Fibroblast of skin of abdomen (primary cell): ENCODE results near the gene PDAP1.

ENCODE experiments used
- DNase-seq: peaks from one replicate; pipeline ENCODE4 v3.0.0-alpha.2; 2013

PDAP1 gene

DNA sequence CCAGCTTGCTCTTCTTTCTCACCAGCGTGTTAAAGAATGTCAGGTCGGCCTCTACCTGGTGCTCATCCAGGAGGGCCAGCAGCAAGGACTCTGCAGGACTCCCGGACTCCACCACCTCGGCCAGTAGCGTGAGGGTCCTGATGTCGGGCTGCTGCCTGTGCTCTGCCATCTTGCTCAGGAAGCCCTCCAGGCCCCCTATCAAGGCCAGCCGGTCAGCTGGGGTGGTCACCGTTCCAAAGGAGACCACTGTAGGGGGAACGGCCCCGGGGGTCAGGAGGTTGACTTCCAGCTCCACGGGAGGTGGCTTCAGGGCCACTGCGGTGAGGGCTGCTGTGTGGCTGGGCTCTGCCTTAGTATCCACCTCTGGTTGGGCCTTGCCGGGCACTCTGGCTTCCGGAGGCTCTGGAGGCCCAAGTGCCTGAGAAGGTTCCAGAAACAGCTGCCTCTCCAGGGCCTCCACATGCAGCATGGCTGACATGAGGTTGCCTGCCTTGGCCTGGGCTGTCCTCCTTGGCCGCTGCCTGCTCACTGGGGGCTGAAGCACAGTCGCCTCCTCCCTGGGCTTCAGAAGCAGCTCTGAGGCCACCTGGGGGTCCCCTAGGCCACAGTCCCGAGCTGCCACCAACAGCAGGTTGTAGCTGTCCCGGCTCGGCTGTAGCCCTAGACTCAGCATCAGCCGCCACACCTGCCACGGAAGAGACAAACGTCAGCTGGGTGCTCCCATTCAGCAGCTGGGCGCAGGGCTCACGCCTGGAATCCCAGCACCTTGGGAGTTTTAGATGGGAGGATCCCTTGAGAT is 16.7 kb upstream of the PDAP1 start:
- no peak for DNase-seq

DNA sequence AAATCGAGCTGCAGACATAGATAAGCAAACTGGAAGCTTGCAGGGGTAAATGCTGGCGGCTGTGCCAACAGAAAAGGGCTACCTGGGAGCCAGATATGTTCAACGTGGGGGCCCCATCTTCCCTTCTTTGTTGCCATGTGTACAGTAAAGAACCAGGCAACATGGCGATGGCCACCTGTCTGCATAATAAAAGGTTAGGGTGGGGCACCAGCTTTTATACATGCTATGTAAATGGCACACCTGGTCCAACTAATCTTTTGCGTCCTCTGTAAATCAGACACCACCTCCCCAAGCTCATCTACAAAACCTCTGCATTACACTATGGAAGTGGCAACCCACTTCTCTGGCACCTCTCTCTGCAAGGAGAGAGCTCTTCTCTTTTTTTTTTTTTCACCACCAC is 14.2 kb upstream of the PDAP1 start:
- DNase-seq = no peak

DNA sequence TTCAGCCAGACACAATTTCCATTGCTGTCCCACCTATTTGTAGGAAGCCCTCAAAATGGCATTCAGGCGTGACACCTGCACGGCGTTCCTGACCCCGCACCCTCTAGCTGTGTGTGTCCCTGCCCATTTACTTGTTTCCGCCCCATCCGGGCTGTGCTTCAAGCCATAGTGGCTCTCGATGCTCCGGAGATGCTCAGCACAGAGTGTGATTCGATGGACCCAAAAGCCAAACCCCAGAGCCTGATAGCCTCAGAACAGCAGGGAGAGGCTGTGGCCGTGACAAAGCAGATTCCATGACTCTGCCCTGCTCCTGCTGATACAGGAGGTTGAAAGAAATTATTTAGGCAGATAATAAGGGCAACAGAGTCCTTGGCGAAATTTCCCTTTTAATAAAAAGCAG is 13.8 kb upstream of the PDAP1 start:
- DNase-seq = no peak

DNA sequence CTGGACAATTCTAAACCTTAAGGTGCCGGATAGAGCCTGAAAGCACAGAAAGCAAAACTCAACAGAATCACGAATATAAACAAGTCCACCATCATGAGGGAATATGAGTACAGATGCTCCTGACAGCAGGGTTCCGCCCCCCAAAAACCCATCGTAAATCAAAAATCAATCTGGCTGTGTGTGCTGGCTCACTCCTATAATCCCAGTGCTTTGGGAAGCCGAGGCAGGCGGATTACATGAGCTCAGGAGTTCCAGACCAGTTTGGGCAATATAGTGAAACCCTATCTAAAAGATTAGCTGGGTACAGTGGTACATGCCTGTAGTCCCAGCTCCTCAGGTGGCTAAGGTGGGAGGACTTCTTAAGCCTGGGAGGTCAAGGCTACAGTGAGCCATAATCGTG is 12.6 kb upstream of the PDAP1 start:
- no peak for DNase-seq

DNA sequence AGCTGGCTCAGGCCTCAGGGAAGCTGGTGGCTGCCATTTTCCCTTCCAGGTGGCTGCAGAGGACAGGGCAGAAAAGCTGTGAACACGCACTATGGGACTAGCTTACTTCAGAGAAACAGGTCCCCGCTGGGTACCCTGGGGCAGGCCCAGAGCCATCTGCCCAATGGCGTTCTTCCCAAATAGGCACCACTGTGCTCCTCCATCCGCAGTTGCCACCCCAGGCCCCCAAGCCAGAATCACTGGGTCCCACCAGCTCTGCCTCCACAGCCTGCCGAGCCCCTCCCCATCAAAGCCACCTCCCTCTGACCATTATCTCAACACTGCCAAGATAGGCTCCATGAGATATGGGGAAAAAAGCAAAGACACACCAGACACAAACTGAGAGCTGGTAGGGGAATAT is 11.8 kb upstream of the PDAP1 start:
- no peak for DNase-seq

DNA sequence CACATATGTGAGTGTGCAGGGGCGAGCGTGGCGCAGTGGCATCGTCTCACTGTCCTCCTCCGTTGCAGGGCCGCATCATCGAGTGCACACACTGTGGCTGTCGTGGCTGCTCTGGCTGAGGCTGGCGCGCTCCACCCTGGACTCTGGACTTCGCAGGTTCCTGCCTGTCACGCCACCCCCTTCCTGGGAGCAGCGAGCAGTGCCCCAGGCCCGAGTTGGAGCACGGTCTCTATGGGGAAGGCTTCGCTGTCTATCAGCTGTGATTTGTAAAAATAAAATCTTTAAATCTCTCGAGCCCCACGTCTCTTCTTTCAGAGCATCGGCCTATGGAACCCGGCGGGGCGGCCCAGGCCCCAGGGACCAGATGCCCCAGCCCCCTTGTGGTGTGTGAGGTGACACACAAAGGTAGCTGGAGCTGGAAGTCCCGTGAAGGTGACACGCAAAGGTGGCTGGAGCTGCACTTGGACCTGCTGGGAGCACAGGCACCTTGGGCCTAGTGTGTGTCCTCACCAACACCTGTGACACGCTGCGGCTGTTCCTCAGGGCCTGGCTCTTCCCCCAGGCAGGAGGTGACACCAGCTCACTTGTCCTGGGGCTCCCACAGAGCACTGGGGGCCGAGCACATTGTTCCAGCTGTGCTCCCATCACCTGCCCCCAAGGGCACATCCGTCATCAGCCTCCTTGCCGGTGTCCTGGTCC is 11.1 kb upstream of the PDAP1 start:
- no peak for DNase-seq

DNA sequence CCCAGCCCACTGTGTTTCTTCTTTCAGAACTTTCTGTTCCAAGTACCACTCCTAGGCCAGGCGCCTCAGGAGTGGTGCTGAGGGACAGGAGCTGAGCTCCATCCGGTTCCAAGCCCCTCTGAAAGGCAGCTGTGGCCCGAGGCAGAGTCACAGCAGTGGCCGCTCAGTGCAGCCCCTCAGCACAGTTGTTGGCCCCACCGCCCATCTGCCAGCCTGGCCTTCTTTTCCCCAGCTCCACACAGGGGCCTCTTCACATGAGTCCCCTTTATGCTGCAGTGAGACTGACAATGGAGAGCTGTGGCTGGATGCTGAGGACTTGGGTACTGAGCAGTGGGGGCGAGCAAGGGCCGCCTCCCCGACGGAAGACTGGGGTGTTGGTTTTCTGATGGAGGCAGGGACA is 9.9 kb upstream of the PDAP1 start:
- DNase-seq = no peak

DNA sequence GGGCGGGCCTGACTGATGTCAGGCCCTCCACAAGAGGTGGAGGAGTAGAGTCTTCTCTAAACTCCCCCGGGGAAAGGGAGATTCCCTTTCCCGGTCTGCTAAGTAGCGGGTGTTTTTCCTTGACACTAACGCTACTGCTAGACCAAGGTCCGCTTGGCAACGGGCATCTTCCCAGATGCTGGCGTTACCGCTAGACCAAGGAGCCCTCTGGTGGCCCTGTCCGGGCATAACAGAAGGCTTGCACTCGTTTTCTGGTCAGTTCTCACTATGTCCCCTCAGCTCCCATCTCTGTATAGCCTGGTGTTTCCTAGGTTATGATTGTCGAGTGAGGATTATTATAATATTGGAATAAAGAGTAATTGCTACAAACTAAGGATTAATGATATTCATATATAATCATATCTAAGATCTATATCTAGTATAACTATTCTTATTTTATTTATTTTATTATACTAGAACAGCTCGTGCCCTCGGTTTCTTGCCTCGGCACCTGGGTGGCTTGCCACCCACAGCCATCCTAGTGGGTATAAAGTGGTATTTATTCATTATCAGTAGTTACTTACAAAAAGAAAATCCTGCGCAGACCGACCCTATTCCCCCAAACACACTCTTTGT is 7.2 kb upstream of the PDAP1 start:
- DNase-seq = peak; percentile 47

DNA sequence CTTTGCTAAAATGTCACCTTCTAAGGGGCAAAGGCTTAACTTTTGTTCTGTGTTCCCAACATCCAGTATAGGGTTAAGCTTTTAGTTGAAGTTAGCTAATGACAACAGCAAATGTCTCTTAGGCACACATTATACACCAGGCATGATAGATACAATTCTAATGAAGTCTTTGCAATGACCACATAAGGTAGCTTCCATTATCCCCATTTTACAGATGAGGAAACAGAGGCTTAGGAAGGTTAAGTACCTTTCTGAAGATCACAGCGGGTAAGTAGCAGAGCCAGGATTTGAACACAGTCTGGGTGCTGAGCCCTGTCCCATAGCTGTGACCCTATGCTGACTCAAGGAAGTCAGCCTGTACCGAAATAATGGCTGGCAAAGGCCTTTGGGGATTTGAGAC is 2.2 kb upstream of the PDAP1 start:
- DNase-seq = no peak

DNA sequence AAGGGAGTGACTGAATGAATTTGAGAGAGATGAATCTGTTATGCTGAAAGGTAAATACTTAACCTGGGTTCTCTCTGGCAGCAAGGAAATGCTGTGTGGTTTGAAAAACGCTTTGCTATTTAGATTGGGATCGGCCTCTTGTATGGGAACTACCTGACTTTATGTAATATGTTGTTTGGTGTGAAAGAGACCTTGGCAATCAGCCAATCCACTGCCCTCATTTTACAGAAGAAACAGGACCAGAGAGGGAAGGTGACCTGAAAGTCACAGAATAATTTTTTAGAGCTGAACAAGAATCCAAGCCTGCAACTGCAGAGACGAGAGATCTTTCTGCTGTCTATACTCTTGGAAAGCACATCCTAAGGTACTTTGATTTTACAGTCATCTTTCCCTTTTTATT is 1.4 kb upstream of the PDAP1 start:
- no peak for DNase-seq

DNA sequence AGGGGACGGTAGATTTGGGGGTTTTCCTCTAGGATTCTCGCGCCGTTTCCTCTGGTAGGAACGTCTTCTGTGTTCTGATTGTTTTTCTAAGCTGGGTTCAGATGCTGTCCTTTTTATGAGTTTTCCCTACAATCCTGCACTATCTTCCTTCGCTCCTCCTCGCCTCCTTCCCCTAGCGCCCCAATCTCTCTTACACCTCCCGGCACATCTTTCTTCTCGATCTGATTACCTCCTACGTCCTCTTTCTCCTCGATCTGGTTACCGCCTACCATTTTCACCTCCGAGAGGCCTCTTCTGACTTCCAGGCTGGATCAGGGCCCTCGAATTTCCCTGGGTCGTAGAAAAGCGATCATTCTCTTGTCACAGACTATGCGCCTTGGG is 785 bp upstream of the PDAP1 start:
- no peak for DNase-seq

DNA sequence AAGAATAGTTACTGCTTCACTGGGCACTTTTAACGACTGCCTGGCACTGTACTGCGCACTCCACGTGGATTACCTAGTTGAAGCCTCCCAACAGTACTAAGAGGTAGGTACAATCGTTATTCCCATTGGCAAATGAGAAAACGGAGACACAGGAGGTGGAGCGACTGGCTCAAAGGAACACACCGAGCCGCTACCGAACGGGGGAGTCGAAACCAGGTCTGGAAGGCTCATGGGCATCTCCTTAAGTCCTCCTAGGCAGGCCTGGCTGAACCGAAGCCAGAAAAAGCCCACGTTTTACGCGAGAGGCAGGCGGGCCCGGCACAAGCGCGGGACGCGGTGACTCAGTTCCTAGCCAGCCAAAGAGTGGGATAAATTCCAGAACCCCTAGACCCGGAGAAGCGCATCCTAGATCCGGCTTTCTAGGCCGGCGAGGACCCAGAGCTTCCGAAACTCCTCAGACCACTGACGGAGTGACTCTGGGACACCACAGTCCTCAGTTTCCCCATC is 472 bp downstream of the PDAP1 start:
- peak; percentile 82 for DNase-seq

DNA sequence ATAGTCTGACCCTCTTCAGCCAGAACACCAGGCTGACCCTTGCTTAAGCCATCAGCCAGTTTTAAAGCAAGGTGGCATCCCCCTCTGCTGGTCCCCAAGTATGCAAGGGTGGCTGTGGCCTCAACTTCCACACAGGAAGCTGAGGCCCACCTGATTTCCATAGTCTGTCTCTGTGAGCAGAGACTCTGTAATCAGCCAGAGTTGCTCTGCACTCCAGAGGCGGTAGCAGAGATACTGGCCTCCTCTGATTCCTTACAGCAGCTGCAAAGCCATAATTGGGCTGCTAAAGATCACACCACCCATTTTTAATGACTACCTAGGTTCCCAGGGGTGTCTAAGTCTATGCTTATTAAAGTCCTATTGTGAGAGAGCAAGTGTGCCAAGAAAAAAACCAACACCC is 1.8 kb downstream of the PDAP1 start:
- no peak for DNase-seq

DNA sequence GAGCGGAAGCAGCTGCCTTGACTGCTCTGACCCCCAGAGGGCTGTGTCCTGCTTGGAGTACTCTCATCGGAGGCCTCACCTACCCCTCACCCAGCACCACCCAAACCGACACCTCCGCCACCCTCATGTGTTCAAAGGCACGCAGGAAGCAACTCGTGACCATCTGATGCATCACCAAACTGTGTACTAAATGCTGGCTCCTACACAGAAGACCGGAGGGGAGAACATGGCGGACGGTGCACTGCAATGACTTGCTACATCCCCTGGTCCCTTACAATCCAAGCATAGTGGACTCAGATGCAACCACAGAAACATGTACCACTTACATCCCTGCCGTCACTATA is 3.4 kb downstream of the PDAP1 start:
- DNase-seq = no peak

DNA sequence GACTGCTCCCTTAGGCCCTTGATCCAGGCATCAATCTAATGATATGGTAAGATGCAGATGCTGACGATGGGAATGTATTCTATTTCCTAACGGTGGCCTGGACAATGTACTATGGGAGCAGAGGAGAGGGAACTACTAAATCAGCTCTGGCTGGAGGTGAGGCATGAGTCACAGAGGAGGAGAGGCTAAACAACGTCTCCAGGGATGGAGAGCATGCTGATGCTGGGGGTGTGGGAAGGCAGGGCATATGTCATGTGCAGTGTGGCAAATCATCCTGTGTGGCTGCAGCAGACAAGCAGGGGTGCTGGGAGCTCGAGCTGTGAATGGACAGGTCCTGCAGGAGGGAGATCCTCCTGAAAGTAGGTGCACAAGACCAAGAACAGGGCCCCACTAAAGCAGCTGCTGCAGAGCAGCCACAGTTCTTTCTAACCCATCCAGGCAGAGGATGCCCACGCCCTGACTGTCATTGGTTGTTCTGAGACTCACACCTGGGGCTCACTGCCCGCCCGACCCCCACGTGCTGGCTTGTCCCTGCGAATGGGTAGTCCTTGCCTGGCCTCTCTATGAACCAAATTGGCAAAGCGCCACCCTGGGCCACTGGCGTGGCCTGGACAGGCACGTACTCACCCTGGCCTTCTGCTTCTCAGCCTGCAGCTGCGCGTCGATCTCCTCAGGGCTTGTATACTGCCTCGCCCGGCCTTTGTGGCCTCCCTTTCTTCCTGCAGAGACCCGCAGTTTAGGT is 4.0 kb downstream of the PDAP1 start:
- DNase-seq = no peak

DNA sequence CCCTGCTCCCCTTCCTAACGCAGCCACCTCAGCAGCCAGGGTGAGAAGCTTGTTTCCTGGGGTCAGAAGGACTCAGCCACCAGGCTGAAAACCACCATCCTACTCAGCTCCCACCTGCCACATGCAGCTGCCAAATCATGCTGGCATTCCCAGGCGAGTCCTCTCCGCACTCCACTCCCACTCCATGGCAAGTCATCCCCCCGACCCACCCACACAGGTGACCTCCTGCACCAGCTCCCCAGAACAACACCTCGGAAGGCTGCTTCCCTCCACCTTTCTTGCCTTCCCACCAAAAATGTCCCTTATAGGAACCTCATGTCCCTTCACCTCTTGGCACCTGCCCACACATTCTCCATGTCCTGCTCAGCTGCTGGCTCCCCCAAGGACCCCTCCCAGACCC is 4.6 kb downstream of the PDAP1 start:
- DNase-seq = no peak

DNA sequence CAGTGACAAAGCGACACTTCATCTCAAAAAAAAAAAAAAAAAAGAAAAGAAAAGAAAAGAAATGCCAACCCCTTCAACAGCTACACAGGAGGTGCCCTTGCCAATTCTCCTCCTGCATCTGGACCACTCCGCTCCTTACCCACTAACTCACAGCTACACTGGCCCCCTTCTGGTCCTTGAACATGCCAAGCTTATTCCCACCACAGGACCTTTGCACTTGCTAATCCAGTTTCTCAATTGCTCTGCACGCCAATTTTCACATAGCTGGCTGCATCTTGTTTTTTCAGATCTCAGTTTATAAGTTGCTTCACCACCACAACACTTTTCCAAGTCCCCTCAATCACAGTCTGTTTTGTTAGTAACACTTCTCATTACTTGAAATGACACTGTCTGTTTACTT is 5.5 kb downstream of the PDAP1 start:
- DNase-seq = no peak

DNA sequence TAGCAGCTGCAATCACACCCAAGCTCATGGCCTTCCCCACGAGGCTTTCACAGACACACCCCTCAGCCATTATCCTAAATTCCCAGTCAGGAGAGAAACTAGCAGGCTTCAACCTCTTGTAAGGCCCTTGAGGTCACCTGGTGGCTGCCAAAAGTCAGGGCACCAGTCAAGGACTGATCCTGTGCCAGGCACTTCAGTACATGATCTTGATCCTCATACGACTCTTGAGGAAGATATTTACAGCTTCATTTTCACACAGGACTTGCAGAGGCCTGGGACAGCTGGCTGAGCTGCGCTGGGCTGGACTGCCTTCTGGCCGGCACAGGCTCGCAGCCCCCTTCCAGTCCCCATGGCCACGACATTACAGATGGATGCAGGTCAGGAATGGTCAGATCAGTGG is 8.8 kb downstream of the PDAP1 start:
- DNase-seq = no peak

DNA sequence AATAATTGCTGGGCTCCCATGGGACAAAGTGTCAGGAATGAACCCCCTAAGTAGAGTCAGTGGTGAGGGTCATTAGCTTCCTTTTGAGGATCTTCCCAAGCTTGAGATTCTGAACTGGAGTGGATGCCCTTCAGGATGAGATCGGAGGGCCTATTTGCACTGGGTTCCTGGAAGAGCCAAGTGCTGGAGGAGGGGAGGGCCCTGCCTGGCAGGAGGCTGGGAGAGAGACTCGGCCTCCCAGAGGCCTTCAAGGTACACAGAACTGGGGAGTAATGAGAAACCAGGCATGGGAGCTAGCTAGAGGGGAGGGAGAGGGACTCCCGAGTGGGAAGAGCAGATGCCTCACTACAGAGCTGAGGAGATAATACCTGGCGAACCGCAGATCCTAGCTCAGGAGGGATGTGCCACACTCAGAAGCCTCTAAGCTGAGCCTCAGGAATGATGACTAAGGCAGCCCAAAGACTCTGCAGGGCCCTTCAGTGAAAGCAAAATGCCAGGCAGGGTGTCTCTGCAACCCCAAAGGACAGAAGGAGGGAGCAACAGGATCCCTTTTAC is 9.4 kb downstream of the PDAP1 start:
- DNase-seq = no peak

DNA sequence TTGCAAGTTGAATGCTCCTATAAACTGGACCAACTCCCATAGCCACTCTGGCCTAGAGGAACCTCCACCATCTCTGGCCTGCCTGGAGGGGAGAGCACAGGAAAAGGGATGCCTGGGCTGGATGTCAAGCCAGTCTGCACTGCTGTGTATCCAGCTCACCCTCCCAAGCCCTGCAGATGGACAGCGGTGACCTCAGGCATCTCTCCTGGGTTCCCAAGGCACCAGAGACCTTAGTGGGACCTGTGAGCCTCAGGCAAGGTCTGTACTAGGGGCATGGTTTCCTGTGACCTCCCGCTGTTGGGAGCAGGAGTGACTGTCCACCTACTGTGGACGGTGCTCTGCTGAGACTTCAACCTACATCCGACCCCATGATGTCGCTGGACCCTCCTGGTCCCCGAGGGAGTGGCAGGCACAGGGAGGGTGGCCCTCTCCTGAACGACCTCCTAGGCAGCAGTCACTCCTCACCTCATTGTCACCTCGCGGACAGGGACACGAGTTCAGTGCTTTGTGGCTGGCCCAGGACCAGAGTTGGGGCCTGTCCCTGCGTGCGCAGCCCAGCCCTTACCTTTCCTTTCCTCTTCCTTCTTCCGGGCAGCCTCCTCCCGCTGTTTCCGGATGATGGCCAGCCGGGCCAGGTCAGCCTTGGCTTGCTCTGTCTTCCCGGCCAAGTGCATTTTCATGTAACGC is 11.0 kb downstream of the PDAP1 start:
- no peak for DNase-seq

DNA sequence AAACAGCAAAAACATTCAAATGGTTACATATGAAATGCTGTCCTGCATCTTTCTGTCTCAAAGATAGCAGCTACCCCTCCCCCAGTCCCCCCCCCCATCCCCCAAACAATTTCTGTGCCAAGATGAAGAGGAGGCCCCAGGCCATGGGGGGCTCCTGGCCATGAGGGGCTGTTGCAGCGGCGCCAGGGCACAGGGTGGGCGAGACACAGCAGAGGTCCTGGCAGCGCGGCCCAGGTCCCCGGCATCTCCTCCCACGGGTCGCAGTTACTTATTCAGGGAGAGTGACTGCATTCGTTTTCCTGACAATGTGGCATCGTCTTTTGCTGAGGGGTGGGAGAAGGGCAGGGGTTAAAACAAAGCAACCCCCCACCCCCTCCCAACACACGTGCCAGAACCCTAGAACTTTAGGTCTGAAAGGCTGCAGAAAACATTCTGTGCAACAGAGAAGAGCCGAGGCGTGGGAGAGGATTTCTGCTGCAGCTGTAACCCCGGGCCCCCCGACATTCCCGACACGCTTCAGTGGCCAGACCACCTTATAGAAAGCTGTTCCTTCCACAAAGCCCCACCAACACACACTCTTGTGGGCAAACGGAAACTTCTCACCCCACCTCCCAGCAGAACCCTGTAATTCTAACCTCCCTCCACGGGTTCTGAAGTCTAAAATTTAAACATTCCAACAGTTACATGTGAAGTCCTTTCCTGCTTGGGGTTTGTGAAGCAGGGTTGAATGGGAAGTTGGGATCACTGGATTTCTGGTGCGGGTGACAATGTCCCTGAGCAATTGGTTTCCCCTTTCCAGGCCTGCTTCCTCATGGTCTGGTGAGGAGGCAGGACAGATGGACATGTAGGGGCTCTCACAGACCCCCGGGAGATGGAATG is 11.7 kb downstream of the PDAP1 start:
- no peak for DNase-seq
